MM.1S (cell line): ENCODE data around the gene ESD.

Experiments used
- CTCF ChIP-seq: fragments of 300-600 bp; sonication (generic); IDR thresholded peaks from 2 replicates; pipeline ENCODE4 v1.5.1; 2016; ENCODE audit warnings: antibody characterized with exemption, low read length, mixed read lengths
- EZH2 ChIP-seq: fragments of 300-600 bp; sonication (generic); optimal IDR thresholded peaks from 2 replicates; pipeline ENCODE3; 2017; ENCODE audit warnings: low read depth, mild to moderate bottlenecking, antibody characterized with exemption, low read length, mixed read lengths
- EZH2phosphoT487 ChIP-seq: fragments of 300-600 bp; sonication (generic); IDR thresholded peaks from 2 replicates; pipeline ENCODE4 v1.6.1; 2018; ENCODE audit warnings: antibody characterized with exemption, low read length

DNA sequence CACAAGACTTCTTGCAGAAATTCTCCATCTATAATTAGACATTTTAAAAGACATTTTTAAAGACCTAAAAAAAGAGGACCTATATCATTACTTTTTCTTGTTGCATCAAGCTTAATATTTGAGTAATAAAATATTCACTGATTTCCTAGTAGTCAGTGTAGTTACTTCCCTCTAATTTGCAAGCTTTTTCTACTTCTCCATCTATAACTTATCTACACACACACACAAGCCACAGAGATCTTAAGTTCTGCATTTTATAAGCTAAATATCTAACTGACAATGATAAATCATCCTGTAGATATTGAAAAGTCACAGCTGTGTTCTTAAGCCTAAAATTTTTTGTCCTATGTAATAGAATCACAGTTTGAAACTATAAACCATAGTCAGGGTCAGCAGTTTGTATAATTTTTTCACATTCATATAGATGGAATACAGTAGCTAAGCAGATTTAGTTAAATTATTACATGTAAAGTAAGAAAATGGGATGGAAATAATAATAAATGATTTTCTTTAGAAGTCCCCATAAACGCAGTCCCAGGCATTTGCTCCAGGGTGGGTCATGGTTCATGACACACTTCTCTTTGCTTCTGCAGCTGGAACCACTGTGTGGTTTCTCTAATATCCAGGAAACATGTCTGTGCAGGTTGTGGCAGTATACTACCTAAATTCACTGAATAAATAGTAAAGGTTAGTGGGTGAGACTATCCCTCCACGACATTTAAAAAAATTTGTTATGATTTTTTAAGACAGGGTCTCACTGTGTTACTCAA is 60.2 kb downstream of the ESD start:
- TF ChIP-seq CTCF (no peak), EZH2 (no peak), EZH2phosphoT487 (no peak)
